RWPE1 (cell line): ENCODE measurements around the gene HOXD13.

ENCODE experiments used
- CTCF ChIA-PET: fragments of 350-600 bp; sonication (Branson Sonifier 250); formaldehyde crosslinking; extraction: SDS; loops from one replicate; lab custom pipeline; 2021; lab: Yijun Ruan, JAX
- POLR2A ChIA-PET: fragments of 400-600 bp; formaldehyde crosslinking; extraction: SDS; loops from one replicate; lab custom pipeline; 2020; ENCODE audit warnings: antibody characterized with exemption; ENCODE audit not compliant: low non-redundant PET; lab: Yijun Ruan, JAX
- DNase-seq: peaks from one replicate; pipeline ENCODE4 v3.0.0; 2012; ENCODE audit warnings: low spot score
- H3K27ac ChIP-seq: fragments of 450-650 bp; 2 replicates; pipeline ENCODE4 v1.5.1; 2017
- TF ChIP-seq, protein P1 (sequence below): fragments of 450-650 bp; conservative IDR thresholded peaks from 2 replicates; pipeline ENCODE4 v1.5.1; 2017; ENCODE audit warnings: low read depth, mild to moderate bottlenecking

Gene HOXD13

DNA sequence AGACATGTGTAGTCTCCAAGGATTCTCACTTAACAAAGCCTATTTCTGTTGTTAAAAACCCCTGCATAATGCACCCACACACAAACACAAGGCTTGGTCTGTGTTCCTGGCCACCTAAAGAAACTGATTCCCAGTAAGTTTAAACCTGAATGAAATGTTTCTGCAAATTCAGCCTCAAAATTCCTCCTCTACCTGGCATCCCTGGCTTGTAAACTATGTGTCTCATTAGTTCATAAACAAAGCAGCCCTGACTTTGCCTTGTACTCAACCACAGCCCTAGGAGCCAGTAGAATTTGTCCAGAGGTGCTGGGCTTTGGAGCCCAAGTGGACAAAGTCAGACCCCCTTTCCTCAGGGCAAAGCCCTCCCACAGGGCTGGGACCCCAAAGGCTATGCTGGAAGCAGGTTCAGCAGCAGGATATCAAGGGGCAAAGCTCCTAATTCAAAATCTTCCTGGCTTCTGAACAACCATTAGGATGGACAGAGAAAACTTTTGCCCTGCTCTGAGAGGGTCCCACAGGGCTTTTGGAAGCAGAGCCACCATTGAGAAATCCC, 2.6 kb upstream of the HOXD13 start:
- no peak overlapping the region for H3K27ac ChIP-seq
- CTCF ChIA-PET: interaction anchor here (0.6 to 0.7 kb wide), 2 partner anchors 10 to 247 kb away, joined by 3 read pairs; no protein-coding TSS in a partner anchor
- DNase-seq: no peak
- POLR2A ChIA-PET: no interaction called here
- TF ChIP-seq, protein P1, sequence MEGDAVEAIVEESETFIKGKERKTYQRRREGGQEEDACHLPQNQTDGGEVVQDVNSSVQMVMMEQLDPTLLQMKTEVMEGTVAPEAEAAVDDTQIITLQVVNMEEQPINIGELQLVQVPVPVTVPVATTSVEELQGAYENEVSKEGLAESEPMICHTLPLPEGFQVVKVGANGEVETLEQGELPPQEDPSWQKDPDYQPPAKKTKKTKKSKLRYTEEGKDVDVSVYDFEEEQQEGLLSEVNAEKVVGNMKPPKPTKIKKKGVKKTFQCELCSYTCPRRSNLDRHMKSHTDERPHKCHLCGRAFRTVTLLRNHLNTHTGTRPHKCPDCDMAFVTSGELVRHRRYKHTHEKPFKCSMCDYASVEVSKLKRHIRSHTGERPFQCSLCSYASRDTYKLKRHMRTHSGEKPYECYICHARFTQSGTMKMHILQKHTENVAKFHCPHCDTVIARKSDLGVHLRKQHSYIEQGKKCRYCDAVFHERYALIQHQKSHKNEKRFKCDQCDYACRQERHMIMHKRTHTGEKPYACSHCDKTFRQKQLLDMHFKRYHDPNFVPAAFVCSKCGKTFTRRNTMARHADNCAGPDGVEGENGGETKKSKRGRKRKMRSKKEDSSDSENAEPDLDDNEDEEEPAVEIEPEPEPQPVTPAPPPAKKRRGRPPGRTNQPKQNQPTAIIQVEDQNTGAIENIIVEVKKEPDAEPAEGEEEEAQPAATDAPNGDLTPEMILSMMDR: no peak

DNA sequence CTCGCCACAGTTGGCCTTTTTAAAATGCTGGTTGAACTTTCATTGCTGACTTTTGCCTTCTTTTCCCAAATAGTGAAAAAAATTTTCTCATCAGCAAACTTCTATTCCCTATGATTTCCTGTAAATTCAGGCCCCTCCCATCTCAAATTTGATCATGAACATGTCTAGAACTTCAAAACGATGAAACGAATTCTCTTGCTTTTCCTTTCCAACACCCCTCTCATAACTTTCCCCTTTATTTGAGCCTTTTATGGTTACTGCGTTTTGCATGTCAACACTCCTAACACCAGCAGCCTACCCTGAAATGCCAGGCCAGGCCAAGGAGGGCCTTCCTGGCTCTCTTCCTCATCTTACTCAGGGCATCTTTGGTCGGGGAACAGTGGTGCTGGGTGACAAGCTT, 1.7 kb upstream of the HOXD13 start:
- no peak for DNase-seq
- TF ChIP-seq, protein P1: no peak
- ChIA-PET POLR2A (no interaction called here), CTCF (no interaction called here)
- H3K27ac ChIP-seq: no peak overlapping the region

DNA sequence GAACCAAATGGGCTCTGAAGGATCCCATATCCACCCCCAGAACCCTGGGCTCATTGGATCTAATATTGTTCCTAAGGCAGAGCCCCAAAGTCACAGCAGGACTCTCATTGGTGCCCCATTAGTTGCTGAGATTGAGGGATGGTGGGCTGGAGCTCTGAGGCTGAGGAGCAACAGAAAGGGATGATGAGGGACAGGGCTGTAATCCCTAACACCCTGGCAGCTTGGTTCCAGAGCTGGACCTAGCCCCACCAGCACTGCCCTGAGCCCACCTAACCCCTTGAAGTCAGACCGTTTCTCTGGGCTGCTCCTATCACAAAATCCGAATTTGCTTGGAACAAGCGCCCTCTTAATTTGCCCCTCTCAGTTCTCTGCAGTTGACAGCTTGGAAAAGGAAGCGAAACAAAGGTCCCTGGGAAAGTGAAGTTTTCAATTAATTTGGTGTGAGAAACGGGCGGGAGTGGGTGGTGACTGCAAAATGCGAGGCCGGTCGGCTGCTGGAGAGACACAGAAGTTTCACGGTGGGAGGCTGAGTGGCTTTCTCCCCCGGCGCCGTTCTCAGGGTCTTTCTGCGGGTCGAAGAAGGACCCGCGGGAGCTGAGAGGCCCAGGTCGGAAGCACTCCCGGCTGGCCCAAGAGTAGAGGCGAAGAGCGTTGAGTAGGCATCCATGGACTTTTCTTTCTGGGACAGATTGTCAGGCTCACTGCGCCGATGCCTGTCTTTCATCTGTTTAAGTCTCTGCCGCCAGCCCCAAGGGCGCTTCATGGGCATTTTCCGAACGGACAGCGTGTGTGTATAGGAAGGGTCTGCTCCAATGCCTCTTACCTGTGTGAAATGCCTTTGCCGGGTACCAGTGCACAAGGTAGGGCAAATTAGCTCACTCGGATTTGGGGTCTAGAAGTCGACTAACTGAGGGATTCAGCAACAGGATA, 927 bp upstream of the HOXD13 start:
- DNase-seq: no peak
- peak overlapping the region; percentile 70 for H3K27ac ChIP-seq
- POLR2A ChIA-PET: no interaction called here
- TF ChIP-seq, protein P1: no peak
- CTCF ChIA-PET: interaction anchor here (0.6 to 1.3 kb wide), 4 partner anchors 18 to 888 kb away, joined by 3 to 7 read pairs (median 3); no protein-coding TSS in a partner anchor

DNA sequence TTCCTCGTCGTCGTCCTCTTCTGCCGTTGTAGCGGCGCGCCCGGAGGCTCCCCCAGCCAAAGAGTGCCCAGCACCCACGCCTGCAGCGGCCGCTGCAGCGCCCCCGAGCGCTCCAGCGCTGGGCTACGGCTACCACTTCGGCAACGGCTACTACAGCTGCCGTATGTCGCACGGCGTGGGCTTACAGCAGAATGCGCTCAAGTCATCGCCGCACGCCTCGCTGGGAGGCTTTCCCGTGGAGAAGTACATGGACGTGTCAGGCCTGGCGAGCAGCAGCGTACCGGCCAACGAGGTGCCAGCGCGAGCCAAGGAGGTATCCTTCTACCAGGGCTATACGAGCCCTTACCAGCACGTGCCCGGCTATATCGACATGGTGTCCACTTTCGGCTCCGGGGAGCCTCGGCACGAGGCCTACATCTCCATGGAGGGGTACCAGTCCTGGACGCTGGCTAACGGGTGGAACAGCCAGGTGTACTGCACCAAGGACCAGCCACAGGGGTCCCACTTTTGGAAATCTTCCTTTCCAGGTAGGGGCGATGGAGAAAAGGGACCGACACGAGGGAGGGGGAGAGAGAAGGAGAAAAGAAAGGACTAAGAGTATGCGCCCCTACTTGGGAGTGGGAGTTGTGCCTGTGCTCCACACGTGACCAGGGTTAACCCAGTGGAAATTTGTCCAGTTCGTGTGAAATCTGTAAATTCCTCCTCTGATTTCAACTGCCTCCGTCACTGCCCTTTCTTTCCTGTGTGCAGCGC, 800 bp downstream of the HOXD13 start:
- CTCF ChIA-PET: interaction anchor here (0.6 to 1.3 kb wide), 4 partner anchors 9 to 889 kb away, joined by 3 to 6 read pairs (median 4); no protein-coding TSS in a partner anchor
- no peak for DNase-seq
- POLR2A ChIA-PET: no interaction called here
- peak overlapping the region; percentile 70 for H3K27ac ChIP-seq
- TF ChIP-seq, protein P1: peak; percentile 41

DNA sequence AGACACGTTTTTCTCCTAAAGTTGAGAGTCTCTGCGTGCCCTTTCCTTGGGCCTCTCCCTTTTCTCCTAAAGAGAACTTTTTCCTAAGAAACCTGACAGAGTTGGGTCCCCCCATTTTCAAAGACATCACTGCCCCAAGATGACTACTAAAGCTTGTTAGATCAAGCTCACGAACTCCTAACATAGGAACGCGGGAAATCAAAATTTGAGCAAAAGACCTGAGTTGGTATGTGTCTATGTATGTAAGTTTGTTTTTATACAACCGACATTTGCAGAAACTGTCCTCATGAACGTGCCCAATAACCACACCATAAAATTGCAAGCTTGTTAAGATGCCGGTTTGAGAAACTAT, 1.4 kb downstream of the HOXD13 start:
- H3K27ac ChIP-seq: no peak overlapping the region
- POLR2A ChIA-PET: interaction anchor here (0.6 kb wide), 1 partner anchor 12 kb away, joined by 3 read pairs; no protein-coding TSS in a partner anchor
- DNase-seq: no peak
- TF ChIP-seq, protein P1: no peak
- CTCF ChIA-PET: interaction anchor here (0.9 to 1.3 kb wide), 2 partner anchors 8 to 10 kb away, joined by 4 to 6 read pairs; no protein-coding TSS in a partner anchor

DNA sequence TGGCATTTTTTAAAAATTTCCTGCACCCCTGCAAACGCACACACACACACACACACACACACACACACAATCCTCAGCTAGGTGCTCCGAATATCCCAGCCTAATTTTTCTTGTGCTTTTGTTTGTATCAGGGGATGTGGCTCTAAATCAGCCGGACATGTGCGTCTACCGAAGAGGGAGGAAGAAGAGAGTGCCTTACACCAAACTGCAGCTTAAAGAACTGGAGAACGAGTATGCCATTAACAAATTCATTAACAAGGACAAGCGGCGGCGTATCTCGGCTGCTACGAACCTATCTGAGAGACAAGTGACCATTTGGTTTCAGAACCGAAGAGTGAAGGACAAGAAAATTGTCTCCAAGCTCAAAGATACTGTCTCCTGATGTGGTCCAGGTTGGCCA, 1.8 kb downstream of the HOXD13 start:
- DNase-seq: no peak
- ChIA-PET CTCF (interaction anchor here (1.3 kb wide), 1 partner anchor 8 kb away, joined by 6 read pairs; no protein-coding TSS in a partner anchor), POLR2A (interaction anchor here (0.6 kb wide), 1 partner anchor 12 kb away, joined by 3 read pairs; no protein-coding TSS in a partner anchor)
- H3K27ac ChIP-seq: no peak overlapping the region
- TF ChIP-seq, protein P1: no peak
